ENCODE data around the gene MALAT1. TPM values are rescaled to one million over a fixed set of nuclear protein-coding genes. Genes with fewer than 3 reads are reported as not detected.
"Not testable (repeated sequence)": the region's sequence is repeated elsewhere in the genome, so short reads cannot be mapped to it uniquely, and the experiment has no call there.

Gene MALAT1
- total RNA-seq, 1 donor from 2014 or later, result 16,538 TPM

DNA sequence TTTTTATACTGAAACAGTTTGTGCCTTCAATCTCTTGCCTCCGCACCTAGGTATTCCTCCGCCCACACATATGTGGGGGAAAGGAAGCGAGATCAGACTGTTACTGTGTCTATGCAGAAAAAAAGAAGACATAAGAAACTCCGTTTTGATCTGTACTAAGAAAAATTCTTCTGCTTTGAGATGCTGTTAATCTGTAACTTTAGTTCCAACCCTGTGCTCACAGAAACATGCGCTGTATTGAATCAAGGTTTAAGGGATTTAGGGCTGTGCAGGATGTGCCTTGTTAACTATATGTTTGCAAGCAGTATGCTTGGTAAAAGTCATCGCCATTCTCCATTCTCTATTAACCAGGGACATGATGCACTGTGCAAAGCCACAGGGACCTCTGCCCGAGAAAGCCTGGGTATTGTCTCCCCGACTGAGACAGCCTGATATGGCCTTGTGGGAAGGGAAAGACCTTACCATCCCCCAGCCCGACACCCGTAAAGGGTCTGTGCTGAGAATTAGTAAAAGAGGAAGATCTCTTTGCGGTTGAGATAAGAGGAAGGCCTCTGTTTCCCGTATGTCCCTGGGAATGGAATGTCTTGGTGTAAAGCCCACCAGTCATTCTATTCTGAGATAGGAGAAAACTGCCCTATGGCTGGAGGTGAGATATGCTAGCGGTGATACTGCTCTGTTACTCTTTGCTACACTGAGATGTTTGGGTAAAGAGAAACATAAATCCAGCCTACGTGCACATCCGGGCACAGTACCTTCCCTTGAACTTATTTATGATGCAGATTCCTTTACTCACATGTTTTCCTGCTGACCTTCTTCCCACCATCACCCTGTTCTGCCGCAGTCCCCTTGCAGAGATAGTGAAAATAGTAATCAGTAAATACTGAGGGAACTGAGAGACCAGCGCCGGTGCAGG, 24.1 kb downstream of the MALAT1 start:
- H3K27ac Mint-ChIP-seq (ENCODE audit: unreplicated experiment), result not testable (repeated sequence)

DNA sequence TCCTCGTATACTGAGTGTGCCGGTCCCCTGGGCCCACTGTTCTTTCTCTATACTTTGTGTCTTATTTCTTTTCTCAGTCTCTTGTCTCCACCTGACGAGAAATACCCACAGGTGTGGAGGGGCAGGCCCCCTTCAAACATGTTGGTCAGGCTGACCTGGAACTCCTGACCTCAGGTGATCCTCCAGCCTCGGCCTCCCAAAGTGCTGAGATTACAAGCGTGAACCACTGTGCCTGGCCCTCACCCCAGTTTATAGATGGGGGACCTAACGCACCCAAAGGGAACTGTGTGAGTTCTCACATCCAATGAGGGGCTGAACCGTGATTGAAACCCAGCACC, 24.8 kb downstream of the MALAT1 start:
- H3K4me1 Mint-ChIP-seq (ENCODE audit: unreplicated experiment), result peaks cover 16% of the 10 kb centered on the region
- DNase-seq (ENCODE audit: extremely low spot score, unreplicated experiment); H3K4me3 Mint-ChIP-seq (ENCODE audit: unreplicated experiment); H3K27me3 Mint-ChIP-seq (ENCODE audit: unreplicated experiment); H3K27ac Mint-ChIP-seq (ENCODE audit: unreplicated experiment); H3K36me3 Mint-ChIP-seq (ENCODE audit: unreplicated experiment); H3K9me3 Mint-ChIP-seq (ENCODE audit: unreplicated experiment): not testable (repeated sequence)

More for the DNA sequence above, 24.1 kb downstream of the MALAT1 start:
- not testable (repeated sequence) for H3K27me3 Mint-ChIP-seq (ENCODE audit: unreplicated experiment); H3K9me3 Mint-ChIP-seq (ENCODE audit: unreplicated experiment); DNase-seq (ENCODE audit: extremely low spot score, unreplicated experiment); H3K4me3 Mint-ChIP-seq (ENCODE audit: unreplicated experiment); H3K36me3 Mint-ChIP-seq (ENCODE audit: unreplicated experiment)
- H3K4me1 Mint-ChIP-seq (ENCODE audit: unreplicated experiment), result peaks cover 16% of the 10 kb centered on the region

DNA sequence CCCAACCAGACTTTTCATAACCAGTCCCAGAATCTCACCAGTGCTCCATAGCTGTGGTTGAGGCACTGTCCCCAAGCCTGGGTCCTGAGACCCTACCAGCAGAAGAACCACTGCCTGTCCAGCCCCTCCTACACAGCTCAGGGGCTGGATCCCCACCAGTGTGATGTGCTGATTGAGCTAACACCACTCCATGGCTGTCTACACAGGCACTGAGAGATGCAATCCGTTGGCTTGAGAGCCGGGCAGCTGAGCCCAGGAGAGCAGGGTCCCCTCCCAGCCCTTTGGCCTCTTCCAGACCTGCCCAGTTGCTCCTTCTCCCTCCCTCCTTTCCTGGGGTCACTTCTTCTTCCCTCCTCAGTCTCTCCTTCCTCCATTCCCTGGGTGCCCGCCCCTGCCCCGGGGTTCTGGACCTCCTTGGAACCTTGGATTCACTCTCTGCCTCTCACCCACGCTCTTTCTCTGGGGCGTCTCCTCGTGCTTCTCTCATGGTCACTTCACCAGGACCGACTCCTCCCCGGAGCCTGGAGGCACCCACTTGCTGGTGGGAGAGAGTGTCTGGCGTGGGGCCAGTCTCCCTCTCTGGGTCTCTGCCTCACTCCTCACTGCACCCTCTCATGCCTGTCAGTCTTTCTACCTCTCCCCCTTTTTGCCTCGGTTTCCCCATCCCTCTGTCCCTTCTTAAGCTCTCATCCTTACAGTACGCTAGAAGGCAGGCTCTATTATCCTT, 25.3 kb downstream of the MALAT1 start:
- Mint-ChIP-seq H3K4me3 (ENCODE audit: unreplicated experiment) (peak overlapping the region; percentile 51), H3K36me3 (ENCODE audit: unreplicated experiment) (peaks cover 13% of the 10 kb centered on the region), H3K27me3 (ENCODE audit: unreplicated experiment) (no peaks in the 10 kb centered on the region), H3K27ac (ENCODE audit: unreplicated experiment) (peak overlapping the region; percentile 50), H3K9me3 (ENCODE audit: unreplicated experiment) (no peaks in the 10 kb centered on the region), H3K4me1 (ENCODE audit: unreplicated experiment) (peaks cover 16% of the 10 kb centered on the region)
- DNase-seq (ENCODE audit: extremely low spot score, unreplicated experiment), result no peak
- TF ChIP-seq, protein P1, sequence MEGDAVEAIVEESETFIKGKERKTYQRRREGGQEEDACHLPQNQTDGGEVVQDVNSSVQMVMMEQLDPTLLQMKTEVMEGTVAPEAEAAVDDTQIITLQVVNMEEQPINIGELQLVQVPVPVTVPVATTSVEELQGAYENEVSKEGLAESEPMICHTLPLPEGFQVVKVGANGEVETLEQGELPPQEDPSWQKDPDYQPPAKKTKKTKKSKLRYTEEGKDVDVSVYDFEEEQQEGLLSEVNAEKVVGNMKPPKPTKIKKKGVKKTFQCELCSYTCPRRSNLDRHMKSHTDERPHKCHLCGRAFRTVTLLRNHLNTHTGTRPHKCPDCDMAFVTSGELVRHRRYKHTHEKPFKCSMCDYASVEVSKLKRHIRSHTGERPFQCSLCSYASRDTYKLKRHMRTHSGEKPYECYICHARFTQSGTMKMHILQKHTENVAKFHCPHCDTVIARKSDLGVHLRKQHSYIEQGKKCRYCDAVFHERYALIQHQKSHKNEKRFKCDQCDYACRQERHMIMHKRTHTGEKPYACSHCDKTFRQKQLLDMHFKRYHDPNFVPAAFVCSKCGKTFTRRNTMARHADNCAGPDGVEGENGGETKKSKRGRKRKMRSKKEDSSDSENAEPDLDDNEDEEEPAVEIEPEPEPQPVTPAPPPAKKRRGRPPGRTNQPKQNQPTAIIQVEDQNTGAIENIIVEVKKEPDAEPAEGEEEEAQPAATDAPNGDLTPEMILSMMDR (IDR thresholded peaks at IDR 0.05), result no peak

GRCh38 chr11:65524741-65525545, 26.1 kb downstream of the MALAT1 start, which contains the start of gene SCYL1:
SCYL1 (plus strand) TSS chr11:65525083; CDS start chr11:65525154, 71 bp downstream.
- TF ChIP-seq, protein P1 (IDR thresholded peaks at IDR 0.05), result no peak
- Mint-ChIP-seq H3K36me3 (ENCODE audit: unreplicated experiment) (peaks cover 13% of the 10 kb centered on the region), H3K9me3 (ENCODE audit: unreplicated experiment) (no peaks in the 10 kb centered on the region), H3K27me3 (ENCODE audit: unreplicated experiment) (no peaks in the 10 kb centered on the region), H3K4me1 (ENCODE audit: unreplicated experiment) (peaks cover 16% of the 10 kb centered on the region), H3K4me3 (ENCODE audit: unreplicated experiment) (peak within 1 kb of the TSS; percentile 80), H3K27ac (ENCODE audit: unreplicated experiment) (peak within 1 kb of the TSS; percentile 82)
- DNase-seq (ENCODE audit: extremely low spot score, unreplicated experiment), result peak; percentile 95

DNA sequence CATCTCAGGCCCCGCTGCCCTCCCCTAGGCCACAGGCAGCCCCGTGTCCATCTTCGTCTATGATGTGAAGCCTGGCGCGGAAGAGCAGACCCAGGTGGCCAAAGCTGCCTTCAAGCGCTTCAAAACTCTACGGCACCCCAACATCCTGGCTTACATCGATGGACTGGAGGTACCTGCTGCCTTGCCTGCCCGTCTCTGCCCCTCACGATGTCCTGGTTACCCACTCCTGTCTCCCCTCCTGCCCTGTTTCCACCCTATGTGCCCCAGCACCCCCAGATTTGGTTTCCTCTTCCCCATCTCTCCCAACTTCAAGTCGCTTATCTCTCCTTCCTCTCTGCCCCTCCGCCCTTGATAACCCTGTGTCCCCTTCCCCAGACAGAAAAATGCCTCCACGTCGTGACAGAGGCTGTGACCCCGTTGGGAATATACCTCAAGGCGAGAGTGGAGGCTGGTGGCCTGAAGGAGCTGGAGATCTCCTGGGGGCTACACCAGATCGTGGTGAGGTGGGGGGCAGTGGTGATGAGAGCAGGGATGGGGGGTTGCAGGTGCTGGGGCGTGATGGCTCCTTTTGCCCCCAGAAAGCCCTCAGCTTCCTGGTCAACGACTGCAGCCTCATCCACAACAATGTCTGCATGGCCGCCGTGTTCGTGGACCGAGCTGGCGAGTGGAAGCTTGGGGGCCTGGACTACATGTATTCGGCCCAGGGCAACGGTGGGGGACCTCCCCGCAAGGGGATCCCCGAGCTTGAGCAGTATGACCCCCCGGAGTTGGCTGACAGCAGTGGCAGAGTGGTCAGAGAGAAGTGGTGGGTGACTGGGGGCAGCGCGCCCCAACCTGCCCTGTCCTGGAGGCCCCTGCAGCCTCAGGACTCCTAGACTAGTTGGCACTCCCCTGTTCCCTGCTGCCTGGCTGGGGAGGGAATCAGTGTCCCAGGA, 27.0 kb downstream of the MALAT1 start:
- H3K27ac Mint-ChIP-seq (ENCODE audit: unreplicated experiment), result peak overlapping the region; percentile 82
- no peaks in the 10 kb centered on the region for H3K9me3 Mint-ChIP-seq (ENCODE audit: unreplicated experiment)
- peak overlapping the region; percentile 80 for H3K4me3 Mint-ChIP-seq (ENCODE audit: unreplicated experiment)
- peaks cover 17% of the 10 kb centered on the region for H3K36me3 Mint-ChIP-seq (ENCODE audit: unreplicated experiment)
- H3K4me1 Mint-ChIP-seq (ENCODE audit: unreplicated experiment), result peaks cover 16% of the 10 kb centered on the region
- DNase-seq (ENCODE audit: extremely low spot score, unreplicated experiment), result no peak
- TF ChIP-seq, protein P1 (IDR thresholded peaks at IDR 0.05), result no peak
- no peaks in the 10 kb centered on the region for H3K27me3 Mint-ChIP-seq (ENCODE audit: unreplicated experiment)

All from osteocyte (in vitro differentiated cells).